ENCODE results near the gene NDUFC1. TPM values are rescaled to one million over a fixed set of nuclear protein-coding genes. Genes with fewer than 3 reads are reported as not detected.

NDUFC1 gene
- total RNA-seq, 1 experiment from 2014 or later, result 59.1 TPM

- no peak overlapping the region for H3K18ac ChIP-seq (ENCODE audit: insufficient read length, low read depth, low read length)
- Mint-ChIP-seq H3K4me3 (no peak overlapping the region), H3K4me1 (peaks cover 9 to 11% of the 10 kb centered on the region in 2 experiments), H3K27me3 (ENCODE audit: low read depth) (peaks cover 30% of the 10 kb centered on the region), H3K9me3 (no peaks in the 10 kb centered on the region), H3K27ac (no peak overlapping the region), H3K36me3 (ENCODE audit: insufficient read depth in 1 of 3, low read depth in 3 of 3) (no peaks in the 10 kb centered on the region)
- no peak overlapping the region for H4K8ac ChIP-seq (replicated peaks; ENCODE audit: insufficient read length, low read depth, low read length)
- no peak overlapping the region for H4K5ac ChIP-seq (ENCODE audit: insufficient read length, low read depth, low read length)
- no peaks in the 10 kb centered on the region for H3K9me3 ChIP-seq (ENCODE audit: control insufficient read depth, low read depth, low read length)
- no peak overlapping the region for H2BK15ac ChIP-seq (ENCODE audit: low read depth, low read length)
- TF ChIP-seq, protein P1, sequence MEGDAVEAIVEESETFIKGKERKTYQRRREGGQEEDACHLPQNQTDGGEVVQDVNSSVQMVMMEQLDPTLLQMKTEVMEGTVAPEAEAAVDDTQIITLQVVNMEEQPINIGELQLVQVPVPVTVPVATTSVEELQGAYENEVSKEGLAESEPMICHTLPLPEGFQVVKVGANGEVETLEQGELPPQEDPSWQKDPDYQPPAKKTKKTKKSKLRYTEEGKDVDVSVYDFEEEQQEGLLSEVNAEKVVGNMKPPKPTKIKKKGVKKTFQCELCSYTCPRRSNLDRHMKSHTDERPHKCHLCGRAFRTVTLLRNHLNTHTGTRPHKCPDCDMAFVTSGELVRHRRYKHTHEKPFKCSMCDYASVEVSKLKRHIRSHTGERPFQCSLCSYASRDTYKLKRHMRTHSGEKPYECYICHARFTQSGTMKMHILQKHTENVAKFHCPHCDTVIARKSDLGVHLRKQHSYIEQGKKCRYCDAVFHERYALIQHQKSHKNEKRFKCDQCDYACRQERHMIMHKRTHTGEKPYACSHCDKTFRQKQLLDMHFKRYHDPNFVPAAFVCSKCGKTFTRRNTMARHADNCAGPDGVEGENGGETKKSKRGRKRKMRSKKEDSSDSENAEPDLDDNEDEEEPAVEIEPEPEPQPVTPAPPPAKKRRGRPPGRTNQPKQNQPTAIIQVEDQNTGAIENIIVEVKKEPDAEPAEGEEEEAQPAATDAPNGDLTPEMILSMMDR (conservative IDR thresholded peaks at IDR 0.05), result no peak
- peaks cover 4% of the 10 kb centered on the region for H3K23me2 ChIP-seq (ENCODE audit: insufficient read length, low read depth, low read length, poor library complexity, severe bottlenecking)
- no peak overlapping the region for H2AK5ac ChIP-seq (ENCODE audit: insufficient read length, low read length)
- H2AFZ ChIP-seq (ENCODE audit: low read length), result no peak overlapping the region
- no peak overlapping the region for H3K23ac ChIP-seq (ENCODE audit: insufficient read length, low read depth, low read length)
- no peaks in the 10 kb centered on the region for H3K79me1 ChIP-seq (ENCODE audit: insufficient read depth, low read depth, low read length, poor library complexity, severe bottlenecking)
- no peak overlapping the region for H3K14ac ChIP-seq (ENCODE audit: insufficient read depth, low read length)
- no peak overlapping the region for H2BK5ac ChIP-seq (ENCODE audit: insufficient read length, low read length)
- DNase-seq, result no peak
- H3K4me1 ChIP-seq (ENCODE audit: insufficient read depth, low read length), result no peaks in the 10 kb centered on the region
- no peak overlapping the region for H2BK12ac ChIP-seq (ENCODE audit: insufficient read length, low read depth, low read length)
- no peak overlapping the region for H3T11ph ChIP-seq (ENCODE audit: low read length)
- no peak overlapping the region for H3K4ac ChIP-seq (ENCODE audit: low read depth, low read length)
- no peak overlapping the region for H3K9ac ChIP-seq (ENCODE audit: extremely low read depth, insufficient read length, low read length)
- H2BK20ac ChIP-seq (ENCODE audit: low read depth, low read length, poor library complexity, severe bottlenecking), result no peak overlapping the region
- H3K27me3 ChIP-seq (ENCODE audit: insufficient read depth, low read length), result peaks cover 9% of the 10 kb centered on the region; the same call in 1 of the 2 replicates
- no peaks in the 10 kb centered on the region for H4K20me1 ChIP-seq (ENCODE audit: control insufficient read depth, insufficient read depth, insufficient read length)
- no peaks in the 10 kb centered on the region for H3K79me2 ChIP-seq (ENCODE audit: insufficient read depth, low read length)
- H2BK120ac ChIP-seq (ENCODE audit: low read depth, low read length, poor library complexity, severe bottlenecking), result no peak overlapping the region
- WGBS (ENCODE audit: extremely low coverage, insufficient read length, low lambda C conversion rate), result no CpG with 5 or more reads among the region's 4 CpGs
- no peak overlapping the region for H4K91ac ChIP-seq (ENCODE audit: insufficient read length, low read depth, low read length)
- no peak overlapping the region for H3K4me2 ChIP-seq (ENCODE audit: insufficient read depth, insufficient read length, low read length)
- H3K56ac ChIP-seq (ENCODE audit: insufficient read length, low read depth, low read length), result no peak overlapping the region
- H3K27ac ChIP-seq (ENCODE audit: insufficient read length, low read depth, low read length), result no peak overlapping the region
Observed at GRCh38 chr4:139275281-139275735, 27.0 kb downstream of the NDUFC1 start.

All from H9 (cell line).